BLaER1 treated with 17β-estradiol and CSF1 and Interleukin-3, amounts not matched to agents 10 nM and 100 nM (cell line): Measurements from ENCODE around the gene SLCO4A1.

ENCODE experiments used
- H3K27ac ChIP-seq, 11 experiments: shearing (Covaris generic); formaldehyde crosslinking; 2 replicates each; pipeline ENCODE4 v1.8.1; 2022
- H3K27me3 ChIP-seq, 11 experiments: shearing (Covaris generic); formaldehyde crosslinking; 2 replicates each; pipeline ENCODE4 v1.8.1; 2022
- H3K36me3 ChIP-seq, 11 experiments: shearing (Covaris generic); formaldehyde crosslinking; 2 replicates each; pipeline ENCODE4 v1.8.1; 2022
- H3K4me1 ChIP-seq, 10 experiments: shearing (Covaris generic); formaldehyde crosslinking; 2 replicates each; pipeline ENCODE4 v1.8.1; 2022
- H3K4me2 ChIP-seq, 11 experiments: shearing (Covaris generic); formaldehyde crosslinking; 2 replicates each; pipeline ENCODE4 v1.8.1; 2022
- H3K4me3 ChIP-seq, 10 experiments: shearing (Covaris generic); formaldehyde crosslinking; 2 replicates each; pipeline ENCODE4 v1.8.1; 2022
- H3K9ac ChIP-seq, 11 experiments: shearing (Covaris generic); formaldehyde crosslinking; 2 replicates each; pipeline ENCODE4 v1.8.1; 2022
- H3K9me3 ChIP-seq, 11 experiments: shearing (Covaris generic); formaldehyde crosslinking; replicated peaks in 1 of 11; 2 replicates each; pipeline ENCODE4 v1.8.1; 2022
- H4K20me1 ChIP-seq, 11 experiments: shearing (Covaris generic); formaldehyde crosslinking; 2 replicates each; pipeline ENCODE4 v1.8.1; 2022
- Cebpa-rat ChIP-seq, 11 experiments: shearing (Covaris generic); IDR thresholded peaks; 2 replicates each; pipeline ENCODE4 v1.8.1; 2022

Gene SLCO4A1

GRCh38 chr20:62642051-62642665, at the start of gene SLCO4A1:
Gene SLCO4A1 (plus strand): TSS chr20:62642503. CDS start chr20:62656455, 13,952 bp downstream.
- Histone ChIP-seq H4K20me1 (peaks cover 15 to 48% (median 46%) of the 10 kb centered on the region in 11 experiments), H3K4me1 (peaks cover 54 to 65% (median 58%) of the 10 kb centered on the region in 10 experiments), H3K9me3 (no peaks in the 10 kb centered on the region), H3K27me3 (peaks cover 23 to 40% (median 32%) of the 10 kb centered on the region in 11 experiments), H3K4me3 (peak within 1 kb of the TSS; percentile 86 to 98 (median 93)), H3K4me2 (peak within 1 kb of the TSS; percentile 93 to 100 (median 99)), H3K9ac (peak within 1 kb of the TSS; percentile 73 to 90 (median 80)), H3K27ac (peak within 1 kb of the TSS; percentile 40 to 83 (median 66)), H3K36me3 (peaks cover 0 to 21% (median under 1%) of the 10 kb centered on the region in 11 experiments; a peak in 8 of 22 replicates)
- TF ChIP-seq Cebpa-rat (IDR thresholded peaks at IDR 0.05), result no peak

- Histone ChIP-seq H3K9me3 (peaks cover 0 to 15% (median 0%) of the 10 kb centered on the region in 11 experiments; a peak in 4 of 22 replicates), H4K20me1 (peaks cover 0 to 38% (median 6%) of the 10 kb centered on the region in 11 experiments; a peak in 12 of 22 replicates), H3K27me3 (peaks cover 23 to 62% (median 56%) of the 10 kb centered on the region in 11 experiments), H3K27ac (no peak overlapping the region), H3K4me1 (peaks cover 27 to 53% (median 40%) of the 10 kb centered on the region in 10 experiments), H3K4me2 (no peak overlapping the region), H3K4me3 (no peak overlapping the region), H3K9ac (no peak overlapping the region), H3K36me3 (peaks cover 0 to 4% (median 0%) of the 10 kb centered on the region in 11 experiments; a peak in 1 of 22 replicates)
- TF ChIP-seq Cebpa-rat (IDR thresholded peaks at IDR 0.05), result no peak
These were observed 49.7 kb upstream of the SLCO4A1 start for GRCh38 chr20:62592506-62593177.

- Histone ChIP-seq H3K4me2 (no peak overlapping the region), H3K27me3 (peaks cover 19 to 56% (median 50%) of the 10 kb centered on the region in 11 experiments), H3K4me1 (peaks cover 22 to 51% (median 32%) of the 10 kb centered on the region in 10 experiments)
These were observed 48.7 kb upstream of the SLCO4A1 start for GRCh38 chr20:62593616-62594015.

GRCh38 chr20:62595069-62595468, 47.2 kb upstream of the SLCO4A1 start:
- no peak overlapping the region for H3K4me3 ChIP-seq
- peaks cover 0 to 15% (median 0%) of the 10 kb centered on the region in 11 experiments; a peak in 4 of 22 replicates for H3K9me3 ChIP-seq
- peak overlapping the region in 1 of 11 experiments; percentile 93; a peak in 1 of 22 replicates for H3K4me2 ChIP-seq
- H4K20me1 ChIP-seq, result peaks cover 0 to 14% (median 0%) of the 10 kb centered on the region in 11 experiments; a peak in 9 of 22 replicates
- H3K4me1 ChIP-seq, result peaks cover 12 to 54% (median 31%) of the 10 kb centered on the region in 10 experiments
- peaks cover 13 to 46% (median 43%) of the 10 kb centered on the region in 11 experiments for H3K27me3 ChIP-seq
- H3K36me3 ChIP-seq, result peaks cover 0 to 4% (median 0%) of the 10 kb centered on the region in 11 experiments; a peak in 1 of 22 replicates
- H3K9ac ChIP-seq, result no peak overlapping the region
- H3K27ac ChIP-seq, result no peak overlapping the region
- no peak for TF ChIP-seq Cebpa-rat (IDR thresholded peaks at IDR 0.05)

More at GRCh38 chr20:62593616-62594015, 48.7 kb upstream of the SLCO4A1 start:
- Histone ChIP-seq H3K27ac (no peak overlapping the region), H4K20me1 (peaks cover 0 to 28% (median 6%) of the 10 kb centered on the region in 11 experiments; a peak in 10 of 22 replicates), H3K9ac (no peak overlapping the region), H3K9me3 (peaks cover 0 to 15% (median 0%) of the 10 kb centered on the region in 11 experiments; a peak in 4 of 22 replicates), H3K36me3 (peaks cover 0 to 4% (median 0%) of the 10 kb centered on the region in 11 experiments; a peak in 1 of 22 replicates), H3K4me3 (no peak overlapping the region)
- TF ChIP-seq Cebpa-rat (IDR thresholded peaks at IDR 0.05), result no peak

GRCh38 chr20:62595491-62595890, 46.8 kb upstream of the SLCO4A1 start:
- Histone ChIP-seq H3K27ac (no peak overlapping the region), H4K20me1 (peaks cover 0 to 13% (median 0%) of the 10 kb centered on the region in 11 experiments; a peak in 9 of 22 replicates), H3K4me1 (peaks cover 12 to 54% (median 33%) of the 10 kb centered on the region in 10 experiments), H3K27me3 (peaks cover 13 to 46% (median 43%) of the 10 kb centered on the region in 11 experiments), H3K9ac (no peak overlapping the region), H3K9me3 (peaks cover 0 to 15% (median 0%) of the 10 kb centered on the region in 11 experiments; a peak in 4 of 22 replicates), H3K36me3 (peaks cover 0 to 4% (median 0%) of the 10 kb centered on the region in 11 experiments; a peak in 1 of 22 replicates), H3K4me2 (peak overlapping the region; percentile 42 to 94 (median 56)), H3K4me3 (no peak overlapping the region)
- TF ChIP-seq Cebpa-rat (IDR thresholded peaks at IDR 0.05), result no peak

GRCh38 chr20:62596486-62596885, 45.8 kb upstream of the SLCO4A1 start:
- H3K27ac ChIP-seq, result no peak overlapping the region
- peaks cover 0 to 15% (median 0%) of the 10 kb centered on the region in 11 experiments; a peak in 4 of 22 replicates for H3K9me3 ChIP-seq
- no peak for TF ChIP-seq Cebpa-rat (IDR thresholded peaks at IDR 0.05)
- H3K4me3 ChIP-seq, result no peak overlapping the region
- H3K27me3 ChIP-seq, result peaks cover 13 to 46% (median 43%) of the 10 kb centered on the region in 11 experiments
- peaks cover 15 to 61% (median 41%) of the 10 kb centered on the region in 10 experiments for H3K4me1 ChIP-seq
- peak overlapping the region; percentile 42 to 94 (median 56) for H3K4me2 ChIP-seq
- H3K9ac ChIP-seq, result peak overlapping the region in 1 of 11 experiments; percentile 16; a peak in 1 of 22 replicates
- H4K20me1 ChIP-seq, result peaks cover 0 to 13% (median 0%) of the 10 kb centered on the region in 11 experiments; a peak in 8 of 22 replicates
- peaks cover 0 to 4% (median 0%) of the 10 kb centered on the region in 11 experiments; a peak in 1 of 22 replicates for H3K36me3 ChIP-seq

GRCh38 chr20:62596921-62597320, 45.4 kb upstream of the SLCO4A1 start:
- peaks cover 0 to 15% (median 0%) of the 10 kb centered on the region in 11 experiments; a peak in 4 of 22 replicates for H3K9me3 ChIP-seq

GRCh38 chr20:62597416-62598115, 44.7 kb upstream of the SLCO4A1 start:
- Histone ChIP-seq H3K4me3 (no peak overlapping the region), H4K20me1 (peaks cover 0 to 13% (median 0%) of the 10 kb centered on the region in 11 experiments; a peak in 6 of 22 replicates), H3K4me2 (peak overlapping the region in 3 of 11 experiments; percentile 82 to 94 (median 93); a peak in 7 of 22 replicates), H3K4me1 (peaks cover 25 to 72% (median 50%) of the 10 kb centered on the region in 10 experiments), H3K9me3 (peaks cover 0 to 15% (median 0%) of the 10 kb centered on the region in 11 experiments; a peak in 4 of 22 replicates), H3K36me3 (peaks cover 0 to 4% (median 0%) of the 10 kb centered on the region in 11 experiments; a peak in 1 of 22 replicates), H3K9ac (no peak overlapping the region), H3K27ac (no peak overlapping the region), H3K27me3 (peaks cover 13 to 46% (median 43%) of the 10 kb centered on the region in 11 experiments)
- TF ChIP-seq Cebpa-rat (IDR thresholded peaks at IDR 0.05), result no peak

More at GRCh38 chr20:62596921-62597320, 45.4 kb upstream of the SLCO4A1 start:
- Histone ChIP-seq H3K27me3 (peaks cover 13 to 46% (median 43%) of the 10 kb centered on the region in 11 experiments), H4K20me1 (peaks cover 0 to 13% (median 0%) of the 10 kb centered on the region in 11 experiments; a peak in 7 of 22 replicates), H3K9ac (no peak overlapping the region), H3K4me1 (peaks cover 19 to 65% (median 45%) of the 10 kb centered on the region in 10 experiments), H3K27ac (no peak overlapping the region), H3K36me3 (peaks cover 0 to 4% (median 0%) of the 10 kb centered on the region in 11 experiments; a peak in 1 of 22 replicates), H3K4me3 (no peak overlapping the region), H3K4me2 (peak overlapping the region; percentile 42 to 94 (median 56); a peak in 17 of 22 replicates)
- no peak for TF ChIP-seq Cebpa-rat (IDR thresholded peaks at IDR 0.05)
